Activated CD8-positive, alpha-beta memory T cell treated with anti-CD3 and anti-CD28 coated beads for 4 hours (primary cell): ENCODE measurements around the gene MACIR.

Experiments used
- DNase-seq, 2 donors: peaks; one replicate each; pipeline ENCODE4 v3.0.0-alpha.2; 2020; ENCODE audit warnings: low read depth in 2 of 2

MACIR gene

GRCh38 chr5:103291606-103292005 lies 33.0 kb downstream of the MACIR start:
- no peak for DNase-seq

- DNase-seq = no peak
These were observed 34.5 kb downstream of the MACIR start for GRCh38 chr5:103293099-103293498.

GRCh38 chr5:103293719-103294118 lies 35.2 kb downstream of the MACIR start:
- no peak for DNase-seq

GRCh38 chr5:103294906-103295305 lies 36.3 kb downstream of the MACIR start:
- DNase-seq = no peak

GRCh38 chr5:103295424-103295823 lies 36.9 kb downstream of the MACIR start:
- DNase-seq = no peak

- no peak for DNase-seq
These were observed 37.3 kb downstream of the MACIR start for GRCh38 chr5:103295871-103296270.

- no peak for DNase-seq
These were observed 39.6 kb downstream of the MACIR start for GRCh38 chr5:103298117-103298516.

- no peak for DNase-seq
These were observed 40.1 kb downstream of the MACIR start for GRCh38 chr5:103298607-103299188.

- DNase-seq = no peak
These were observed 47.2 kb downstream of the MACIR start for GRCh38 chr5:103305809-103306208.

- no peak for DNase-seq
These were observed 48.9 kb downstream of the MACIR start for GRCh38 chr5:103307470-103307869.

GRCh38 chr5:103308774-103309173 lies 50.2 kb downstream of the MACIR start:
- DNase-seq = no peak

- DNase-seq = no peak
These were observed 54.5 kb downstream of the MACIR start for GRCh38 chr5:103313056-103313455.

- DNase-seq = no peak
These were observed 56.9 kb downstream of the MACIR start for GRCh38 chr5:103315455-103315854.

- DNase-seq = no peak
These were observed 68.9 kb downstream of the MACIR start for GRCh38 chr5:103327451-103327850.

GRCh38 chr5:103327893-103328292 lies 69.3 kb downstream of the MACIR start:
- no peak for DNase-seq
